Activated CD8-positive, alpha-beta memory T cell treated with anti-CD3 and anti-CD28 coated beads for 1 hour (primary cell): Measurements from ENCODE around the gene UNC13B.

Source experiments
- DNase-seq, 2 donors: peaks; one replicate each; pipeline ENCODE4 v3.0.0-alpha.2; 2020; ENCODE audit warnings: low read depth in 1 of 2; ENCODE audit errors: extremely low read depth in 1 of 2

Gene UNC13B

GRCh38 chr9:35415402-35416097 is 253.7 kb downstream of the UNC13B start:
- DNase-seq = no peak

GRCh38 chr9:35416098-35416427 is 254.3 kb downstream of the UNC13B start:
- no peak for DNase-seq

GRCh38 chr9:35422346-35422745 is 260.5 kb downstream of the UNC13B start:
- no peak for DNase-seq

- no peak for DNase-seq
Observed at GRCh38 chr9:35422753-35423152, 260.9 kb downstream of the UNC13B start.

GRCh38 chr9:35423499-35423898 is 261.7 kb downstream of the UNC13B start:
- no peak for DNase-seq

GRCh38 chr9:35424356-35425352 is 262.8 kb downstream of the UNC13B start:
- no peak for DNase-seq

GRCh38 chr9:35426627-35427026 is 264.8 kb downstream of the UNC13B start:
- no peak for DNase-seq

GRCh38 chr9:35431467-35431866 is 269.7 kb downstream of the UNC13B start:
- no peak for DNase-seq

- DNase-seq = no peak
Observed at GRCh38 chr9:35432076-35432475, 270.3 kb downstream of the UNC13B start.

- DNase-seq = no peak
Observed at GRCh38 chr9:35436933-35437332, 275.1 kb downstream of the UNC13B start.

- DNase-seq = no peak
Observed at GRCh38 chr9:35446012-35446411, 284.2 kb downstream of the UNC13B start.

GRCh38 chr9:35448496-35448895 is 286.7 kb downstream of the UNC13B start:
- DNase-seq = no peak

GRCh38 chr9:35452481-35452880 is 290.7 kb downstream of the UNC13B start:
- DNase-seq = no peak

- no peak for DNase-seq
Observed at GRCh38 chr9:35453786-35454185, 292.0 kb downstream of the UNC13B start.
